Small intestine (tissue), 7 donors: ENCODE measurements around the gene SLC25A13. TPM values are rescaled to one million over a fixed set of nuclear protein-coding genes. Genes with fewer than 3 reads are reported as not detected.
A peak's percentile ranks its signal among the peaks of the same experiment; 100 is the strongest.

Source experiments
- DNase-seq, 2 donors: peaks; one replicate each; pipeline versions ENCODE4 v3.0.0 to v3.0.0-alpha.2; 2013
- FAIRE-seq: peaks from 2 replicates; lab custom pipeline; 2012; peaks lifted over from hg19 to GRCh38; lab: Jason Lieb, UNC
- H3K27ac ChIP-seq, 3 donors: one replicate each; pipeline ENCODE4 v1.5.1; 2013; ENCODE audit warnings: low read length in 2 of 3, mild to moderate bottlenecking in 2 of 3, control low read depth in 1 of 3, inconsistent platforms in 1 of 3, low read depth in 1 of 3, moderate library complexity in 1 of 3
- H3K27me3 ChIP-seq, 3 donors: one replicate each; pipeline ENCODE4 v1.6.1; 2013; ENCODE audit warnings: low read length in 3 of 3, inconsistent platforms in 1 of 3; ENCODE audit not compliant: control insufficient read depth in 3 of 3, insufficient read depth in 3 of 3
- H3K36me3 ChIP-seq, 3 donors: one replicate each; pipeline ENCODE4 v1.6.1; 2013; ENCODE audit warnings: low read length in 3 of 3, inconsistent platforms in 1 of 3, low read depth in 1 of 3, mild to moderate bottlenecking in 1 of 3, moderate library complexity in 1 of 3; ENCODE audit not compliant: control insufficient read depth in 3 of 3, insufficient read depth in 2 of 3
- H3K4me1 ChIP-seq, 3 donors: one replicate each; pipeline ENCODE4 v1.6.1; 2013; ENCODE audit warnings: low read length in 2 of 3, inconsistent platforms in 1 of 3, low read depth in 1 of 3, mild to moderate bottlenecking in 1 of 3, moderate library complexity in 1 of 3; ENCODE audit not compliant: control insufficient read depth in 3 of 3, insufficient read depth in 2 of 3
- H3K4me3 ChIP-seq, 3 donors: one replicate each; pipeline ENCODE4 v1.5.1; 2013; ENCODE audit warnings: low read length in 3 of 3, control low read depth in 1 of 3, inconsistent platforms in 1 of 3, low read depth in 1 of 3, mild to moderate bottlenecking in 1 of 3, moderate library complexity in 1 of 3
- H3K9me3 ChIP-seq, 2 donors: one replicate each; pipeline ENCODE4 v1.6.1; 2013; ENCODE audit warnings: low read depth in 1 of 2, low read length in 1 of 2; ENCODE audit not compliant: control insufficient read depth in 2 of 2, insufficient read depth in 1 of 2
- WGBS, 3 donors: extraction: QIAGEN DNeasy Blood & Tissue Kit; methylation state at CpG; one replicate each; pipeline ENCODE4 v1.1.7; 2013; 5-methylcytosine and 5-hydroxymethylcytosine counted together
- polyA plus RNA-seq, 4 donors: library from polyadenylated mRNA; stranded (reverse) in 3 of 4; unstranded in 1 of 4; fragments of 200-250 nt in 3 of 4; fragments of 120-200 nt in 1 of 4; gene quantifications; one replicate each; pipeline versions ENCODE4 v1.2.1 to v1.2.3, GENCODE V29; 2013
- donor health status: healthy with polysubstance abuse.
- donor health status: control.
- donor health status: control.
- donor health status: Bipolar disorder and iron deficiency.
- donor health status: healthy.

The SLC25A13 gene
- polyA plus RNA-seq, 4 donors = 25.9 to 49.0 (median 39.4) TPM

- Histone ChIP-seq H3K27ac (no peak overlapping the region), H3K36me3 (peaks cover 0 to 2% (median 0%) of the 10 kb centered on the region in 3 donors), H3K27me3 (no peaks in the 10 kb centered on the region), H3K4me1 (peaks cover 0 to 4% (median 0%) of the 10 kb centered on the region in 3 donors), H3K9me3 (no peaks in the 10 kb centered on the region), H3K4me3 (no peak overlapping the region)
- DNase-seq = no peak
- 80 to 85% (median 81%) methylated on average over 6 of the region's 6 CpGs for WGBS, 3 donors
- FAIRE-seq = no peak
Measured at GRCh38 chr7:96244244-96244991, 77.5 kb downstream of the SLC25A13 start.

- Histone ChIP-seq H3K4me3 (no peak overlapping the region), H3K27me3 (no peaks in the 10 kb centered on the region), H3K36me3 (peaks cover 0 to 2% (median 0%) of the 10 kb centered on the region in 3 donors), H3K9me3 (no peaks in the 10 kb centered on the region), H3K27ac (no peak overlapping the region), H3K4me1 (peaks cover 0 to 4% (median 0%) of the 10 kb centered on the region in 3 donors)
- FAIRE-seq (no peak), DNase-seq (no peak)
- 92 to 96% (median 93%) methylated on average over 2 of the region's 2 CpGs for WGBS, 3 donors
Measured at GRCh38 chr7:96243241-96243640, 78.7 kb downstream of the SLC25A13 start.

DNA sequence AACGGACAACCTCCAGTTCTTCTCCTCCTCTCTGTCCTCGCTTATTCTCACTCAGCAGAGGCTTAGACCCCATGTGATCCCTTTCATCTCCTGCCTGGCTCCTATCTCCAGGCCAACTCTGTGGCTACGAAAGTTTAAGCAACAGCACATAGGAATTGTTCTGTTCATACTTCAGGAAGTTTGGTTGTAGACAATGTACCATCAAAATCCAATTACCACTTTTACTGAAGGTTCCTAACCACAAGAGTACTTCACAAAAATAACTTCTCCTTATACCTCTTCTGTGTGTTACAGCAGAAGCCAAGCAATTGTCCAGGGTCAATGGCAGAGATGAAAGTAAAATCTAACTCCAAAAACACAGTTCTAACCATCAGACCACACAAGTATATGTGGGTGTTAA is 80.0 kb downstream of the SLC25A13 start:
- H3K4me1 ChIP-seq = peaks cover 0 to 4% (median 0%) of the 10 kb centered on the region in 3 donors
- H3K4me3 ChIP-seq = no peak overlapping the region
- no peak for DNase-seq

DNA sequence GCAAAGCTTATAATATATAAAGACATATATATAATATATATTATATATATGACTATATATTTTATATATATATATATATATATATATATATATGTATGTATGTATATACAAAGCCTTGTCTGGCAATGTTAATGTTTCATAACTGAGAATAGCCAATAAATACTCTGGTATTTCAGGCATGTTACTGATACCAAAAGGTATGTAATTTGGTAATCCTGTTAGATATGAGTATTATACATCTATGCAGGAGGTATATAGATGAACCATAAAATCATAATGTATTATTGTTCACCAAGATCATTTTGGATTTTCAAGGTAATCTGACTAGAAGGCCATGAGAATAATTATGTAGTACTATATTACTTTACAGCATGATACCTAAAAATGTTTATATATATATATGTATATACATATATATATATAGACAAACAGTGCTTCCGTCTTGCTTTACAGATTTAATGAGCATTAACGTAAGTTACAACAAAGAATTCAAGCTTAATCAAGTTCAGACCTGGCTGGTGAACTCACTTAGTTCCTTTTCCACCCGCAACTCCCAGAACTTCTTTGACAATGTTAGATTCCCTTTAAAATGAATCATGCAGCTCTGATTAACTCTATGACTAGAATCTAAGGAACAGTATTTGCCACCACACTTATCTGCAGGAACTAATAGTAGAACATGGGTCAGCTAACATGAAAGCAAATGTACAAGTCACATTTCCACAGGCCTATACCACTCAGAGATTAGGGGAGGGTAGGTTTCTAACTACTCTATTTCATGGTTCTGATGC is 82.7 kb downstream of the SLC25A13 start:
- WGBS, 3 donors = 95 to 96% (median 95%) methylated on average over 3 of the region's 3 CpGs
- no peak for FAIRE-seq
- Histone ChIP-seq H3K9me3 (no peaks in the 10 kb centered on the region), H3K4me3 (no peak overlapping the region), H3K27ac (no peak overlapping the region), H3K4me1 (peaks cover 0 to 4% (median 0%) of the 10 kb centered on the region in 3 donors), H3K36me3 (peaks cover 0 to 4% (median 1%) of the 10 kb centered on the region in 3 donors), H3K27me3 (no peaks in the 10 kb centered on the region)
- no peak for DNase-seq

More for the DNA sequence above, 80.0 kb downstream of the SLC25A13 start:
- no peak for FAIRE-seq
- no peaks in the 10 kb centered on the region for H3K27me3 ChIP-seq
- peaks cover 0 to 2% (median 0%) of the 10 kb centered on the region in 3 donors for H3K36me3 ChIP-seq
- 91 to 95% (median 92%) methylated on average over 3 of the region's 3 CpGs for WGBS, 3 donors
- no peak overlapping the region for H3K27ac ChIP-seq
- H3K9me3 ChIP-seq = no peaks in the 10 kb centered on the region

DNA sequence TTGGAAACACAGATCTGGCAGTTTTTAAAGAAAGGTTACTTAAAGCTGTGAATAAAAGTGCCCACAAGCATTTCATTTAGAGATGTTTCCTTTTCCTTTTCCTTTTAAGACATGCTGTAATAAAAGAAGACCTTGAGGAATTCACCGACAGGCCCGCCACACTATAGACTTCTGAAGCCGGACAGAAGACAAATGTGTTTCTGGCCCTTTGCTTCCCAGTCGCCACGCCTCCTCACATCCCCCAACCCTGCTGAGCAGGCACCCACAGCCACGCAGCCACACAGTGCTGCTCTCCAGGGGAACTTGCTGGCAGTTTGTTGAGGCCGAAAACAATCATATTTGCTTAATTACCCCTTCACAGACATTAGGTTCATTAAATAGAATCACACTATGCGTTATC is 83.4 kb downstream of the SLC25A13 start:
- WGBS, 3 donors = 78 to 84% (median 84%) methylated on average over 8 of the region's 8 CpGs

GRCh38 chr7:96237040-96237439 is 84.9 kb downstream of the SLC25A13 start:
- WGBS, 3 donors = 96 to 100% (median 100%) methylated on average over 1 of the region's 1 CpG
- Histone ChIP-seq H3K9me3 (no peaks in the 10 kb centered on the region), H3K4me3 (no peak overlapping the region), H3K27ac (no peak overlapping the region), H3K36me3 (peaks cover 0 to 3% (median 2%) of the 10 kb centered on the region in 3 donors), H3K27me3 (no peaks in the 10 kb centered on the region), H3K4me1 (no peaks in the 10 kb centered on the region)
- DNase-seq = no peak
- FAIRE-seq = no peak

More for the DNA sequence above, 83.4 kb downstream of the SLC25A13 start:
- FAIRE-seq (no peak), DNase-seq (no peak)
- peaks cover 0 to 4% (median 0%) of the 10 kb centered on the region in 3 donors for H3K4me1 ChIP-seq
- no peak overlapping the region for H3K27ac ChIP-seq
- H3K9me3 ChIP-seq = no peaks in the 10 kb centered on the region
- no peaks in the 10 kb centered on the region for H3K27me3 ChIP-seq
- H3K4me3 ChIP-seq = no peak overlapping the region
- peaks cover 0 to 3% (median 2%) of the 10 kb centered on the region in 3 donors for H3K36me3 ChIP-seq

GRCh38 chr7:96236198-96237039 is 85.5 kb downstream of the SLC25A13 start:
- no peaks in the 10 kb centered on the region for H3K9me3 ChIP-seq
- H3K4me3 ChIP-seq = no peak overlapping the region
- H3K27me3 ChIP-seq = no peaks in the 10 kb centered on the region
- FAIRE-seq (no peak), DNase-seq (peak in 1 of 2 donors; percentile 9)
- WGBS, 3 donors = 63 to 81% (median 77%) methylated on average over 5 of the region's 5 CpGs
- H3K36me3 ChIP-seq = peaks cover 0 to 3% (median 2%) of the 10 kb centered on the region in 3 donors
- H3K27ac ChIP-seq = no peak overlapping the region
- no peaks in the 10 kb centered on the region for H3K4me1 ChIP-seq

GRCh38 chr7:96235281-96235680 is 86.6 kb downstream of the SLC25A13 start:
- Histone ChIP-seq H3K9me3 (no peaks in the 10 kb centered on the region), H3K36me3 (peaks cover 0 to 7% (median 2%) of the 10 kb centered on the region in 3 donors), H3K4me1 (no peaks in the 10 kb centered on the region), H3K27me3 (no peaks in the 10 kb centered on the region), H3K27ac (peak overlapping the region in 1 of 3 donors; percentile 29), H3K4me3 (no peak overlapping the region)
- WGBS, 3 donors = 63 to 75% (median 67%) methylated on average over 2 of the region's 2 CpGs
- no peak for FAIRE-seq
- DNase-seq = no peak
